GM20000 (cell line): ENCODE measurements around the gene FMO3.

Experiments
- DNase-seq: peaks from one replicate; pipeline ENCODE4 v3.0.0; 2012; ENCODE audit warnings: low spot score
- TF ChIP-seq, protein P1 (sequence below): IDR thresholded peaks from 2 replicates; pipeline ENCODE4 v1.5.1; 2012; ENCODE audit warnings: mild to moderate bottlenecking, control low read depth; ENCODE audit errors: extremely low read depth, missing control alignments

Gene FMO3

DNA sequence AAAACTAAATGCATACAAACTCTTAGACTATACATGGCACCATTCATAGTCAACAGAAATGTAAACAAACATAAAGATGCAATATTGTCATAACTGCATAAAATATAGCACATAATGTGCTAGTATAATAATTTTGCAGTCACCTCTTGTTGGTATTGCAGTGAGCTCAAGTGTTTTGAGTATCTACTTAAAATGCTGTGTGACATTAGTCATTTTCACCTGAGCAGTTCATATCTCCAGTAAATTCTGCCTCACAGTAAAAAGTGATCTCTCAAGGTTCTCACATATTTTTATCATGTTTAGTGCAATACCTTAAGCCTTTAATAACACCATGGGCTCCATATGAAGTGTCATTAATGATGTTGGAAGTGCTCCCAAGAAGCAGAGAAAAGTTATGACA, 64.8 kb downstream of the FMO3 start:
- TF ChIP-seq, protein P1, sequence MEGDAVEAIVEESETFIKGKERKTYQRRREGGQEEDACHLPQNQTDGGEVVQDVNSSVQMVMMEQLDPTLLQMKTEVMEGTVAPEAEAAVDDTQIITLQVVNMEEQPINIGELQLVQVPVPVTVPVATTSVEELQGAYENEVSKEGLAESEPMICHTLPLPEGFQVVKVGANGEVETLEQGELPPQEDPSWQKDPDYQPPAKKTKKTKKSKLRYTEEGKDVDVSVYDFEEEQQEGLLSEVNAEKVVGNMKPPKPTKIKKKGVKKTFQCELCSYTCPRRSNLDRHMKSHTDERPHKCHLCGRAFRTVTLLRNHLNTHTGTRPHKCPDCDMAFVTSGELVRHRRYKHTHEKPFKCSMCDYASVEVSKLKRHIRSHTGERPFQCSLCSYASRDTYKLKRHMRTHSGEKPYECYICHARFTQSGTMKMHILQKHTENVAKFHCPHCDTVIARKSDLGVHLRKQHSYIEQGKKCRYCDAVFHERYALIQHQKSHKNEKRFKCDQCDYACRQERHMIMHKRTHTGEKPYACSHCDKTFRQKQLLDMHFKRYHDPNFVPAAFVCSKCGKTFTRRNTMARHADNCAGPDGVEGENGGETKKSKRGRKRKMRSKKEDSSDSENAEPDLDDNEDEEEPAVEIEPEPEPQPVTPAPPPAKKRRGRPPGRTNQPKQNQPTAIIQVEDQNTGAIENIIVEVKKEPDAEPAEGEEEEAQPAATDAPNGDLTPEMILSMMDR, result no peak
- DNase-seq, result no peak

DNA sequence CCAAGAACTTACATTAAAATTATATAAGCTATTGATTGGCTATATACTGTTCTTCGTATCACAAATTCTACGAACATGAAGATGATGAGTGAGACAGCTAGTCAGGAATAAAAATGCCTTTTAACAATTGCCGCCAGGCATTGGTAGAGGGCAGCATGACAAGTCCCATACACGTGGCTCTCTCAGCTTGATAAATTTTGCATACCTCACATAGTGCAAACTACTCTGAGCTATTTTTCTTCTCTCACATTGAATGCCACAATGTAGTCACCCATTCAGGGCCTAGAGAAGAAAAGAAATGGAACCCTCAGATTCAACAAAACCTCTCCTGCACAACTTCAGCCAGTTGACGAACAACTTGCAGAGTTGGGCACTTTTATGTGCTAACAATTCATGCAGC, 67.4 kb downstream of the FMO3 start:
- TF ChIP-seq, protein P1, result no peak
- no peak for DNase-seq

DNA sequence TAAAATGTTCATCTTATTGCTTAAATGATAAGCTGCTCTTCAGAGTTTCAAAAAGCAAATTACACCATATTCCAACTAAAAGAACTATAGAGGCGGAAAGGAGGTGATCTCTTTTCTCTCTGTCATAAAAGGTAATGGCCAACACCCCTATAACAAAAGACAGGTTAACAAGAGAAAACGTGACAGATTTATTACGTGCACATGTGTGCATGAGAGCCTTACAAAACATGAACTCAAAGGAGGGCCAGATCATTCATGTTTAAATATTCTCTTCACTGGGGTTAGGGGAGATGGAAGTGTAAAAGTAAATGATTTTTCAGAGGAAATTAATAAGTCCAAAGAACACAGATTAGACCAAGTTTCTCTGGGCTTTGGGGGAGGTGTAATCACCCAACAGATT, 67.8 kb downstream of the FMO3 start:
- DNase-seq, result no peak
- TF ChIP-seq, protein P1, result no peak

DNA sequence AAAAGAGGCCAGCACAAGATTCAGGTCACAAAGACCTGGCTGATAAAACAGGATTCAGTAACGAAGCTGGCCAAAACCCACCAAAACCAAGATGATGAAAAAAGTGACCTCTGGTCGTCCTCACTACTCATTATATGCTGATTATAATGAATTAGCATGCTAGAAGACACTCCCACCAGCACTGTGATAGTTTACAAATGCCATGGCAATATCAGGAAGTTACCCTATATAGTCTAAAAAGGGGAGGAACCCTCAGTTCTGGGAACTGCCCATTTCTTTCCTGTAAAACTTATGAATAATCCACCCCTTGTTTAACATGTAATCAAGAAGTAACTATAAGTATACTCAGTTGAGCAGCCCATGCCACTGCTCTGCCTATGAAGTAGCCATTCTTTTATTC, 68.4 kb downstream of the FMO3 start:
- no peak for DNase-seq
- TF ChIP-seq, protein P1, result no peak

DNA sequence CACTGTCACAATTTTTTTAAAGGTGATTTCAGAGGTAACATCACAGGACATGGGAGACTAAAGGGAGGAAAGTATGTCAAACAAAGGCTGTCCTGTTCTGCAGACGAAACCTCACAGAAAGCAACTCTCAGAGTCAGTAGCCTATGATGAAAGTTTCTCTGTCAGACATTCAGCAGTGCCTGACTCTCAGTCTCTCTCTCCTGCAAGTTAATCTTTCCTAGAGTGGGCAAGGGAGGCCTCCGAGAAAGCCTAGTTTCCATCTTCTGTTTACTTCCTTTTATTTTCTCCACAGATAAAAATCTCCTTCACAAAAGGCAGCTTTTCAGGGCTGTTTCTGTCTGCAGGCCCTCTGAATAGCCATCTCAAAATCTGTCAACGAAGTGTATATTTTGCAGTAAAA, 69.5 kb downstream of the FMO3 start:
- TF ChIP-seq, protein P1, result no peak
- no peak for DNase-seq

DNA sequence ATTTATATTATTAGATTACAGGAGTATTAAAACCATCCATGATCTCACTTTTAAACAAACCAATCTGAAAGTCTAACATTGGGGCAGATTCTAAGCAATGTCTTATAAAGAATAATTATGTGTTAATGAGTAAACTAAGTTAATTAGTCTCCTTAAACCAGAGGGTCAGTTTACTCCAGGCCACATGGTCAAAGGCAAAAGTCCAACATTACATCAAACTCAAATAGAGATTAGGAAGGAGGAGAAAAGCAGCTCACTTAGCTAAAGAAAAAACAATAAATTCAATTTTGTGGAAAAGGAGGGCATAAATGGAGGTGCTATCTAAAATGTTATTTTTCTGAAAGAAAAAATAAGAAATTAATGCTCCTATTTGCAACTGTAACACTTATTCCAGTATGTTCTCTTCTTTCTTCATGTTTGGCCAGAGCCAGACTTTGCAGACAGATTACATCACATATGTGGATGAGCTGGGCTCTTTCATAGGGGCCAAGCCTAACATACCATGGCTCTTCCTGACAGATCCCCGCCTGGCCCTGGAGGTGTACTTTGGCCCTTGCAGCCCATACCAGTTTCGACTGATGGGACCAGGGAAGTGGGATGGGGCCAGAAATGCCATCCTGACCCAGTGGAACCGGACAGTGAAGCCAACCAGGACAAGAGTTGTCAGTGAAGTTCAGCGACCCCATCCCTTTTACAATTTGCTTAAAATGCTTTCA, 70.1 kb downstream of the FMO3 start:
- TF ChIP-seq, protein P1, result no peak
- no peak for DNase-seq

DNA sequence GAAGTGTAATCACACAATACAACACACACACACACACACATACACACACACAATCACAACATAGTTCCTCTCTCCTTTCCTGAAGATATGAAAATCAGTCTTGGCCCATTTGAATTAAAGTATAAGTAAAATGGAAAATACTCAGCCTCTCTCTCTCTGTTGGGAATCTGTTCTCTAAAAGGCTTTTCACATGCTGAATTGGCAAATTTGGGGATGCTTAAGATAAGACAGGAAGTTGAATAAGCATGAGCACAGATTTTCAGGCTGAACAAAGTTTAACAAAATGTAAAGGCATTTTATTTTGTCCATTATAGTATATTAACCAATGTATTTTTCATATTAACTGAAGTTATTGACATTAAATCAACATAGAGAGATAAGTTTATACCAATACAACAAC, 70.7 kb downstream of the FMO3 start:
- TF ChIP-seq, protein P1, result no peak
- DNase-seq, result no peak
